NCI-H1417 treated with DMSO at 0.1 percent for 48 hours (cell line): ENCODE data around the gene SDC3.

ENCODE experiments used
- DNase-seq: peaks from one replicate; lab custom pipeline; 2025; lab: John Stamatoyannopoulos, UW

Gene SDC3

DNA sequence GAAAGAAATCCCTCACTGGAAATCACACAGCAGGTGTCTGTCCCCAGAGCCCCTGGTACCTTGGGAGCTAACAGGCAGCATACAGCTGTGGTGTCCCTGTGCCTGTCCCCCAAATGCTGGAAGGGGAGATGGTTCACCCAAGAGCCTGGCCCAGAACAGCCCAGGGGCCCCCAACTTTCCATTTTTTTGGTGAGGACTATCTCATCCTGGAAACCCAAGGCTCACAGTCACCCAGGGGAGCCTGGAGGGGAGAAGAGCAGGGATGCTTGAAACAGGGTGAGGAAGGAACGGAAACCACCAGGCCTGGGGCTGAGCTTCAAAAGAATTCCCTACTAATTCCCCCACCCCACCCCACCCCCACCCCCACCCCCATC lies 3.6 kb downstream of the SDC3 start:
- no peak for DNase-seq

DNA sequence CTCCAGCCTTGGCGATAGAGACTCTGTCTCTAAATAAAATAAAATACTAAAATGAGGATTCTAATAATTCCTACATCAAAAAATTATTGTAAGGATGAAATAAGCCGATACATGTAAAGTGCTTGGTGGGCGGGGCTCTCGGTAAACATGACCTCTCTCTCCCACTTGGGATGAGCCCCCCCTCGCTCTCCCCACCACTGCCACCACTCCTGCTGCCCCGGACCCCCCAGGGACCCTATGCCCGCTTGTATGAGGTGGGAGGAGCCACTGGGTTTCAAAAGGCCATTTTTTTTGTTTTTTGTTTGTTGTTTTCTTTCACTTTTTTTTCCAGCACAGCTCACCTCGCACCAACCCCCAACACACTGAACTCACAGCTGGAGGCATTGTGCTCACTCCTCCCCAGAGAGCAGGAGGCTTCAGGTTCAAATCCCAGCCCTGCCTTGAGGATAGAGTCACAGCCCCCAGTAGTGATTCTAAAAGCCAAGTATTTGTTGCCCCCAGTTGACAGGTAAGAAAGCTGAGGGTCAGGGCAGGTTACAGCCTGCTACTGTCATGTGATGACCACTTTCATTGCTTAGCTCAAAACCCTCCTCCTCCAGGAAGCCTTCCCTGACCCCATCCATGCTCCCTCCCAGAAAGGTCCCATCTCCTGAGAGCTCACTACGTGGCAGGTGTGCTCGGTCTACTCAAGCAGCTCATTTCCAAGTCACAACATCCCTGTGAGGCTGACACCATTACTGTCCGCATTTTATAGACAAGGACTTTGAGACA lies 4.2 kb downstream of the SDC3 start:
- DNase-seq: no peak

DNA sequence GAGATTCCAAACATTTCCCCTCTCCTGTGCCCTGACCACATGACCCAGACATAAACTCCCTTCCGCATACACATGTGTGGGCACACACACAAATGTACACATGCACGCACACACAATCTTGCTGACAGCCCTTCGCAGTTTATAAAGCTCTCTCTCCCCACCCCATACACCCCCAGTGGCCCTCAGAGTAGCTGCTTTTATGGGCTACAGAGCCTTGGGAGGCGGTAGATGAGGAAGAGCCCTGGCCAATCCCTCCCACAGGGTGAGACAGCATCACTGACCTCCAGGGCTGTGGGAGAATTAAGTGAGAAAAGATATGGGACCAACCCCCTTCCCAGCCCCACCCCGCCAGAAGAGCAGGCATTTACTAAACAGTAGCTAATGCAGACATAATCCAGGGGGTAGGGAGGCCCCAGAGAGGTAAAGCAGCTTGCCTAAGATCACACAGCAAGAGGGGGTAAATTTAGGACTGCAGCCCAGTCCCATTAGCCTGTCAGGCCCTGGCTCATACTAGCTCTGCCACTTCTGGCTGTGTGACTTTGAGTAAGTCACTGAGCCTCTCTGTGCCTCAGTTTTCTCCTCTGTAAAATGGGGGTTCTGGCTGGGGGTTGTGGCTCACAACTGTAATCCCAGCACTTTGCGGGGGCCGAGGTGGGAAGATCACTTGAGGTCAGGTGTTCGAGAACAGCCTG lies 5.1 kb downstream of the SDC3 start:
- DNase-seq: no peak

DNA sequence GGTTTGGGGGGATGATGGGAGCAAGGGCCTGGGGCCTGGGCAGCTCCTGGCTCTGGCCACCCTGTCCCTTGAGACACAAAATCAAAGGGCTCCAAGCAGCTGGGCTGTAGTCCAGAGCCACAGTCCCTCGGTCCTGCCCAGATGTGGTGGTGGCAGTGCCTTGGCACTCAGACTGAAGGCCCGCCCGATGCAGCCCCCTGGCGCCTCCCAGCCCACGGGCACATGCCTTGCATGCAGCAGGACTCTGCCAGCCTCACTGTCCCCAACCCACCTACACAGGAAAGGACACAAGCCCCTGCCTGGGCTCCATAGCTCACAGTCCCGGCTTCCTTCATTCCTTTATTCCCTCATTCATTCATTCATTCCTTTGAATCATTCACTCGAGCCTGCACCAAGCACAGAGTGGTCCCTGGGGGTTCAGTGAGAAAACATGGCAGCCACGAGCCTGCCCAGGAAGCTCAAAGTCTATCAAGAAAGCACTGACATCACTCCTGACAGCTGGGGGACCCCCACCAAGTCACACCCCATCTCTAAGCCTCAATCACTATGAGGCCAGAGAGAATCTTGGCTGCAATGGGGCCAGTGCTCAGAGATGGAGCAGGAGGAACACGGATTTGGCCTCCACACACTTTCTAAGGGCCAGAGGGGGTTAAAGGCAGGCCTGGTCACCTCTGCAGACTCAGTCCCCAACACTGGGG lies 5.8 kb downstream of the SDC3 start:
- DNase-seq: no peak

DNA sequence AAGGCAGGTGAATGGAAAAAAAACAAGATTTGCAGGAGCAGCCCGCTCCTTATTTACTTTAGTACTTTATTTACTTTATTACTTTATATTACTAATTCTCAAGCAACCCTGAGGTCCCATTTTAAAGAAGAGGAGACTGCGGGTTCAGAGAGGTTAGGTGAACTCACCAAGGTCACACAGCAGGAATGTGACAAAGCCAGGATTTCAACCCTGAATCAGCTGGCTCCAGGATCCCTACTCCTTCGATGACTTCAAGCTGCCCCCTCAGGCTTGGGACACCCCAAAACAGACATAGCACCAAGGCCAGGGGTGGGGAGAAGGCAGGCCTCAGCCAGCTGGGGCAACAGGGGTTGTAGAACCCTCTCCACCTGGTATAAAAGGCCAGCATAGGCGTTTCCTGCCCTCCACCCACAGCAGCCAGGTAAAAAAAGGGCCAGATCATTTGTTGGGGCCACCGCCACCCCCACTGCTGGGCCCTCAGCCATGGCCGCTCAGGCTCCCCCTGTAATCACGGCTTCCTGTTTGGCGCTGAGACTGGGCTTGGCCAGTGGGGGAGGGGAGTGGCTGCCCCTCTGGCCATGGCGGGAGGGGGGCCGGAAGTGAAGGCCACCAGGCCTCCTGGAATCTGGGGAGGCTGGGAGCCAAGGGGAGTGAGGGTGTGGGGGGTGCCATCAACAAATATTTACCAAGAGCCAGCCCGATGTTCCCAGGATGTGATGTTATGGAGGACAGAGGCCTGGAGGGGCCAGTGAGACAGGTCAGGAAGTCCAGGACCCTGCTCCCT lies 6.6 kb downstream of the SDC3 start:
- no peak for DNase-seq

DNA sequence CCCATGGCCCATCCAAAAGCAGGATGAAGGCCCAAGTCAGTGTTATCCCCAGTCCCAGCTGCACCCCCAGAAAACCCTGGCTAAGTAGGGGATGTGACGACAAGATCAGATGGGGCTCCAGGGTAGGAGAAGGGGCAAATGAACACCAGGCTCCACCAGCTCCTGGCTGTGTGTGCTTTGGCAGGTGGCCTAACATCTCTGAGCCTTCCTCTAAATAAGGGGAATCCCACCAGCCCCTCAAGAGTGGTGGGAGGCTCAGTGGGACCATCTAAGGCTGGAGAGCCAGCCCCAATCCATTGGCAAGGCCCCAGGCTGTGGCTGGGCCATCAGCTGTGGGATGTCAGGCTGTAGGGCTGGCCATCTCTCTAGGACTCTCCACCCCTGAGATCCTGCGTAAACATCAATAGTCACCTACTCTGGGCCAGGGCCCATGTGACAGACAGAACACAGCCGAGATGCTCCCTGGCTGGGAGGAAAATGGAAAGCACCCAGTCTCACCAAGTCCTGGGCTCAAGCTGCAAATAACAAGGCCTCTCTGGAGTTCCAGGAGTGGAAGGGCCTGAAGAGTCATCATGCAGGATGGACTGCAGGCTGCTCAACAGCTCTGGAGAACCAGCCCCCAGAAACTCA lies 7.5 kb downstream of the SDC3 start:
- DNase-seq: no peak

DNA sequence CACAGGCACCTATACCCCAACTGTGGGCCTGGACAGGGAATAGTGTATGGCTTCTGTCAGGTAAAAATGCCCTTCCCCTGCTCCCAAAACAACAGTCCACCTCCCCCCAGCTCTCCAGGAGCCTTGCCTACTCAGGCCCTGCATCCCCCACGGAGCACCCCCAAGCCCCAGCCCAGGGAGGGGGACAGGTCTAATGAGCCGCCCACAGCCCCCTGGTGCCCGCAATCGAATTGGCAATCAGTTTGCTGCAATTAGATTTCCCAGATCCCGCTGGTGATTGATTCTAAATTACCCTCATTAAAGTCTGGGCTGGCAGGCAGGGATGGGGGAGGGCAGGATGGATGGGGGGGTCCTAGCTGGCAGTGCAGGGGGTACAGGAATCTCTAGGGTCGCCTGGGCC lies 8.1 kb downstream of the SDC3 start:
- DNase-seq: no peak

DNA sequence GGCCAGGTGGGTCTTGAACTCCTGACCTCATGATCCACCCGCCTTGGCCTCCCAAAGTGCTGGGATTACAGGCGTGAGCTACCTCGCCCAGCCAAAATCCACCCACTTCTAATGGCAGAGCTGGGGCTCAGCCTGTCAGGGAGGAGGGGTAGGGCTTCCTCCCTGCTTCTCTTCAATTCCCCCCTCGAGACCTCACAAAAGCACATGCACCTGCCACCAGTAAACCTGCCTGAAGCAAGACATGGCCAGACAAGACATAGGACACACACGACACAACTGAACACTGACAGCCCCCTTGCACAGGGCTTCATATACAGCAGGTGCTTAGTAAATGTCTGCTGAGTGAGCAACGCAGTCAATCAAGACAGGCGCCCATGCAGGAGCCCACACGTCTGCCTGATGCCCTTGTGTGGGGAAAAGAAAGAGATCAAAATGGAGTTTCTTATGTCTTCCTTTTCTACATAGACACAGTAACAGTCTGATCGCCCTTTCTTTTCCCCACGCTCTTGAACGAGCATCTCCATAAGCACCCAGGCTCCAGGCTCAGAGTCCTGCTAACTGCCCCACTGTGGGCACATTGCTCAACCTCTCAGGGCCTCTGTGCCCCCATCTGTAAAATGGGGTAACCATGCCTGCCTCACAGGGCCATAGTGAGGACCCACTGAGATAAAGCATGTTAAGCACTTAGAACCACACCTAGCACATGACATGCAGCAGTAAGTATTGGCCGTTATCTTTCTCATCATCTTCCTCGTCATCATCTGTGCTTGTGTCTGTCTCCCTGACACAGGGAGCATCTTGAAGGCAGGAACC lies 8.8 kb downstream of the SDC3 start:
- DNase-seq: no peak

DNA sequence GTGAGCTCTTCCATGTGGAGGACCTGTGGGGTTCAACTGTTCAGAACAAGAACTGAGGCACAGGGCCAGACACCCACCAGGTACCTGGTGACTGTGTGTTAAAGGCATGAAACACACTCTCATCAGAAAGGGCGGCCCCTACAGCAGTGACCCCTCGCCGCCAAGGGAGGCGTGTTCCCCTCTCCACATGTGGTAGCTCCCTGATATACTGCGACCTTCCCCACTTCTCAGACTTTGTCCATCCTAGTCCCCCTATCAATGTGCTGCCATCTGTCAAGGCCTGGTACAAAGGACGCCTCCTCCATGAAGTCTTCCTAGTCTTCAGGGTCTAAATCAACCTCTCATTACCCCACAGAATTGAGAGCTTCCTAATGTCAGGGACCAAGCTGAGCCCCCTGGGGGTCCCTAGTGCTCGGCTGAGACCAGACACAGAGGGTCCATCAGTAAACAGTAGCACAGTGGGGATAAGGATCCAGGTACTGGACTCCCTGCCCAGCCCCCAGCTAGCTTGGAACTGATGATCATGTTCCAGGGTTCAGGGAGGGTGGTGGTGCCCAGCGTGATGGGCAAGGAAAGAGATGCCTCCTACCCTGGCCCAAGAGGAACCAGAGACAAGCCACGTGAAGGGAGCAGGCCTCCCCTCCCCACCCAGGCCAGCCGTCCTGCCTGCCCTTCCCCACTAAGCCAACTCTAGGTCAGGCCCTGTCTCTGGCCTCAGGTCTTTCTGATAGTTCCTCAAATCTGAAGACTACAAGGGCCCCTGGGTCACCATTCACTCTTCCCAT lies 10.3 kb downstream of the SDC3 start:
- DNase-seq: no peak

DNA sequence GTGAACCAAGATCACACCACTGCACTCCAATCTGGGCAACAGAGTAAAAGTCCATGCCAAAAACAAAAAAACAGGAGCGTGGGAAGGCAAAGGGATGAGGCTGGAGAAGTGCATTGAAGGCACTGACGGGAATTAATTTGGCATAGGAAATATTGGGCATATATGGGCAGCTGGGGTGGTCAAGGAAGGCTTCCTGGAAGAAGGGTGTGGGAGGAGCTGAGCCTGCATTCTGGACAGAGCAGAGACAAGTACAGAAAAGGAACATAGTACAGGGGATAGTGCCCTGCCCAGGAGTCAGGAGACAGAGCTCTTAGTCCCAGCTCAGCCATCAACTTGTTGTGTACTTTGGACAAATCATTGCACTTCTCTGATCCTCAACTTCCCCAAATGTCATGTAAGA lies 11.7 kb downstream of the SDC3 start:
- DNase-seq: no peak

DNA sequence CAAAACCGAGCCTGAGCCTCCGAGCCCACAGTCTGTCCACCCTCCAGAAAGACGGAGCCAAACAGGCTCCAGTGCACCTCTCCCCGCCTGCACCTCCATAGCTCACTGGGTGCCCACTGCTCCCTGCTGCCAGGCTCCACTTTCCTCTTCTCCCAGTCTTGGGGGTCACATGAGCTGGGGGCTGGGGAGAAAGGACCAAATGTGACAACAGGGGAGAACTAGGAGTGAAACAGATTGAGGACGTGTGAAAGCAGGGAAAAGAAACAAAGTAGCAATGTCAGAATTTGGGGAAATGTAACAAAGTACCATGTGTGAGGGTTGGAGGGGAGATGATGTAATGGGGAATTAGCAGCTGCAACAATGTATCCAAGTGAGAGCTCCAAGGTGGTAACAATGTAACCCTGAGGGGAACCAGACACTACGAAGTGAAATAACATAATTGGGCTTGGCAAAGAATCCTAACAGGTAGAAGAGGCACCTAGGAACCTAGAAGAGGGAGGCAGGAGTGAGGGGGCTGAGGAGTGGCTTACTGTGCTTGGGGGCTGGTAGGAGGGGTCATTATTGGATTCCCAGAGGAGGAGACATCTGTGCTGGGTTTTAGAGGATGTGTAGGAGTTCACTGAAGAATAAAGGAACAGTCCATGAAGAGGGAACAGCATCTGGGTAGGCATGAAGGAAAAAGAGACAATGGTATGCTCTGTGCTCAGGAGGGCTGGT lies 12.5 kb downstream of the SDC3 start:
- no peak for DNase-seq

DNA sequence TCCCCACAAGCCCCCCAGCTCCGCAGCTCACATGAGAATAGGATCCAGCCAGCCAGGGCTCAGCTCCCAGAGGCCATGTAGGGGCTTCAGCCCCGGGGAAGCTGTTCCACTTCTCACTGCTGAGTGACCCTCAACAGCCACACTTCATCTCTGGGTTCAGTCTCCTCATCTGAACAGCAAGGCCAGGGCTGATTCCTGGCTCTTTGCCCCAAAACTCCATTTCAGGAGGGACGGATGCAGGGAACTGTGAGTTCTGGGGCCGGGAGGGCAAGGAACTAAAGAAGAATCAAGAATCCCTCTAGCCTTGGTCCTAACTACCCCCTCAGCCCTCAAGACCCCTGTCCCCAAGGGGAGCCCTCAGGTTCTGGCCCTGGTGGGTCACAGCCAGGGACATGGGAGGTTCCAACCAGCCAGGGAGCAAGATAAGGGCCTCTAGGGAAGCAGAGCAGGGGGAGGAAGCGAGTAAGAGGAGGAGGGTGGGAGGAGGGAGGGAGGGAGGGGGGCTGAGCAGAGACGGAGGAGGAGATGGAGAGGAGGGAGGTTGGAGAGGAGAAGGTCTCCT lies 13.1 kb downstream of the SDC3 start:
- DNase-seq: no peak

DNA sequence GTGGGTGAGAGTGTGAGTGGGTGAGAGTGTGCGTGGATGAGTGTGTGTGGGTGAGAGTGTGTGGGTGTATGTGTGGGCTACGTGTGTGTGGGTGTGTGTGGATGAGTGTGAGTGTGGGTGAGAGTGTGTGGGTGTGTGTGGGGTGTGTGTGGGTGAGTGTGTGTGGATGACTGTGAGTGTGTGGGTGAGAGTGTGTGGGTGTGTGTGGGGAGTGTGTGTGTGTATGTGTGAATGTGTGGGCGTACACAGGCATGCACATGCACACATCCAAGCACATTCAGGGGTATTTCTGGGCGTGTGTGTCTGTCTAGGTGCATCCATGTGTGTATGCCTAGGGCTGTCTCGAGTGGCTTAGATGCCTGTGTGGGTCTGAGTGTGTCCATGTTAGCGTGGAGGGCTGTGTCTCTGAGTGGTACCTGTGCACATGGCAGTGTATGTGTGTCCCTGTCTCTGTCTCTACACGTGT lies 14.0 kb downstream of the SDC3 start:
- DNase-seq: no peak

DNA sequence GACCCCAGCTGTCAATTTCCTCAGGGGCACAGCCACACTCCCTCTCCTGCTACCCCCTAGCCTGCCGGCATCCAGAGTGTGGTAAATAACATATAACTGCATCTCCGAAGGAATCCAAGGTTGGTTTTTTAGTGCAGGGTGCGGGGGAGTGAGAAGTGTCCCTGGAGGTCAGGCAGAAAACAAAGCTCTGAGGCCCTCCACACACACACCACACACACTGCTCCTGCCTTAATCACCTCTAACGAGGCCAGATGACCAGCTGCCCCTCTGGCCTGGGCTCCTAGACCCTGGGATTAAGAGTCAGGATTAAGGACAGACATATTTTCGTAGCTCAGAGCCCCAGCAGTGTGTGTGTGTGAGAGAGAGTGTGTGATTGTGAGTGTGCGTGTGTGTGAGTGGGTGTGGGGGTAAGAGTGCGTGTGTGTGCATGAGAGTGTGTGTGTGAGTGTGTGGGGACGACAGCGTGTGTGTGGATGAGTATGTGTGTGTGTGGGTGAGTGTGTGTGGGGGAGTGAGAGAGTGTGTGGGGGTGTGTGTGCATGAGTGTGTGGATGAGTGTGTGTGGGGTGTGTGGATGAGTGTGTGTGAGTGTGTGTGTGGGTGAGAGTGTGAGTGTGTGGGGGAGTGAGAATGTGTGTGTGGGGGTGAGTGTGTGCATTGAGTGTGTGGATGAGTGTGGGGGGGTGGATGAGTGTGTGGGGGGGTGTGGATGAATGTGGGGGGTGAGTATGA lies 14.6 kb downstream of the SDC3 start:
- no peak for DNase-seq

DNA sequence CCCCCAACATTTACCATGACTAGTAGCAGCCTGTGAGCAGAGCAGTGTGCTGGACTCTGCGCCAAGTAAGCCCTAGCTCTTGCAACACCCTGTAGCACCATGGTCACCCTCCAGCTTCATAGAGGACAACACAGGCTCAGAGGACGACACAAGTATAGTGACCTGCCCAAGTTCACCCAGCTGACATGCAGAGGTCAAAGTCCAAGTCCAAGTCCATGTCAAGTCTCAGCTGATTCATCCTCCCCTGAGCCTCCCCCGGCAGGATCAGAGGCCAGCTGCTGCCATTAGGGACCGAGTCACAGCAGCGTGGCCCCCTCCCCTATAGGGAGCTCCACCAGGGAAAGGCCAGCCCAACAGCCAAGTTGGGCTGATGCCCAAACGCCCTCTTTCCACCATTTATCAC lies 15.9 kb downstream of the SDC3 start:
- no peak for DNase-seq

DNA sequence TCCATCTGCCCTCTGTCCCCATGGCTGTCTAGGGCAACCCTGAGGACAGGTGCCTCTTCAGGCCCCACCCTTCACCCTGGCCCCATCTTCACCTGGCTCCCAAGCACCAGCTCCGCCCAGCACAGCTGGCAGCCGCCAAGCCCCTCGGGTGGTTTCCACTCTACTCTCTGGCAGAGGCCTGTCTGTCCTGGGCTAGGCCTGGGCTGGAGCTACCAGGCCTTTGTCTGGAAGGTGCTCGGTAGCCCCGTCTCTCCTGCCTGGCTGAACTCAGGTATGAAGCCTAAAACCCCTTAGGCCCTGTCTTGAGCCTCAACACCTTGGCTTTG lies 17.4 kb downstream of the SDC3 start:
- DNase-seq: no peak

DNA sequence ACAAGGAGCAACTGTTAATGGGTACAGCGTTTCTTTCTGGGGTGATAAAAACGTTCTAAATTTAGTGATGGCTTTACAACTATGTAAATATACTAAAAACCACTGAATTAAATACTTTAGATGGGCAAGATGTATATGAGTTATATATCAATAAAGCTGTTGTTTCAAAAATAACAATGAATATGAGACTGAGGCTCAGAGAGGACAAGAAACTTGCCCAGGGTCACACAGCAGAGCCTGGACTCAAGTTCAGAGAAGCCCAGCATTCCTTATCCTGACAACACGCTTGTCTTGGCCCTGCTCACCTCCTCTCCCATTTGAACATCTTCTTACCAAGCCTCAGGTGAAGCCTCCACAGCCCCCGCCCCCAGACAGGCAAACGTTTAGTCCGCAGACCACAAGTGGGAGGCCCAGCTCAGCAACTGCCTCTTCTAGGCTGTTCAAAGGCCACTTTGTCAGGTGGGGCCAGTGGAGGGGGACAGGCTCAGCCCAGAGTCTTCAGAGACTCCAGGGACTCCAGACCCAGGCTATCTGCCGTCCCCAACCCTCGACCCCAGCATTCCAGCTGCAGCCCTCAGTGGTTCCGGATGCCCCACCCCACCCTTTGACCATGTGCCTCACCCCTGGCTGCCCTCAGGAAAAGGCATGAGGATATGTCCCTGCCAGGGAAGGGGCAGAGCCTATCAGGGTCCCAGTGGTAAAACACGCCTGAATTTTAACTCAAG lies 17.9 kb downstream of the SDC3 start:
- no peak for DNase-seq

DNA sequence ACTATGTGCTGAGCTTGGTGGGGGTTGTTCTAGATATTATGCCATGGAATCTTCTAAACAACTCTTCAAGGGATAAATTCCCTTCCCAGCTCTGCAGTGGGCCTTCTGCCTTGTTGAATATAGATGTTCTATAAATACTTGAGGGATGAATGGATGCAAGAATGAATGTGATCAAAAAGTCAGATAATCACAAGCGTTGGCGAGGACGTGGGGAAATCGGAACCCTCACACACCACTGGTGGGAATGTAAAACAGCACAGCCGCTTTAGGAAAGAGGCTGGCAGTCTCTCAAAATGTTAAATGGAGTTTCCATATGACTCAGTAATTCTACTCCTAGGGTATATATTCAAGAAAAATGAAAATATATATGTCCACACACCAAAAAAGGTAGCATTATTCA lies 19.0 kb downstream of the SDC3 start:
- no peak for DNase-seq
